Midbrain (tissue), 1 donor: ENCODE measurements around the gene FAM9B.
"Not testable (repeated sequence)": the region's sequence is repeated elsewhere in the genome, so short reads cannot be mapped to it uniquely, and the experiment has no call there.

Experiments used
- DNase-seq: peaks from one replicate; lab custom pipeline; 2025; lab: John Stamatoyannopoulos, UW

The FAM9B gene

GRCh38 chrX:9033989-9034388, at the start of gene FAM9B:
Gene FAM9B, minus strand, starts transcription at chrX:9034127. Its CDS starts 1,141 bp downstream, at chrX:9032986.
- no peak for DNase-seq

- DNase-seq, result no peak
Observed at GRCh38 chrX:9081271-9081670, 47.3 kb upstream of the FAM9B start.

- DNase-seq, result no peak
Observed at GRCh38 chrX:9074326-9074725, 40.4 kb upstream of the FAM9B start.

GRCh38 chrX:9072281-9072680, 38.4 kb upstream of the FAM9B start:
- DNase-seq, result no peak

- no peak for DNase-seq
Observed at GRCh38 chrX:9071031-9071650, 37.2 kb upstream of the FAM9B start.

- no peak for DNase-seq
Observed at GRCh38 chrX:9069573-9069972, 35.6 kb upstream of the FAM9B start.

- no peak for DNase-seq
Observed at GRCh38 chrX:9064694-9065093, 30.8 kb upstream of the FAM9B start.

GRCh38 chrX:9062641-9063040, 28.7 kb upstream of the FAM9B start:
- no peak for DNase-seq

GRCh38 chrX:9055354-9055753, 21.4 kb upstream of the FAM9B start:
- no peak for DNase-seq

GRCh38 chrX:9052081-9052480, 18.2 kb upstream of the FAM9B start:
- no peak for DNase-seq

GRCh38 chrX:9050331-9050730, 16.4 kb upstream of the FAM9B start:
- DNase-seq, result no peak

- DNase-seq, result no peak
Observed at GRCh38 chrX:9048801-9049200, 14.9 kb upstream of the FAM9B start.

- DNase-seq, result no peak
Observed at GRCh38 chrX:9038244-9038643, 4.3 kb upstream of the FAM9B start.

GRCh38 chrX:9037296-9037695, 3.4 kb upstream of the FAM9B start:
- no peak for DNase-seq

- no peak for DNase-seq
Observed at GRCh38 chrX:9033586-9033985, 341 bp downstream of the FAM9B start.

GRCh38 chrX:9033179-9033578, 748 bp downstream of the FAM9B start:
- no peak for DNase-seq

GRCh38 chrX:9023293-9023692, 10.6 kb downstream of the FAM9B start:
- no peak for DNase-seq

- DNase-seq, result no peak
Observed at GRCh38 chrX:9019151-9019550, 14.8 kb downstream of the FAM9B start.

GRCh38 chrX:9018332-9018731, 15.6 kb downstream of the FAM9B start:
- not testable (repeated sequence) for DNase-seq

GRCh38 chrX:9003041-9003440, 30.9 kb downstream of the FAM9B start:
- no peak for DNase-seq

GRCh38 chrX:8988446-8988845, 45.5 kb downstream of the FAM9B start:
- DNase-seq, result no peak

- DNase-seq, result no peak
Observed at GRCh38 chrX:8987672-8988250, 46.2 kb downstream of the FAM9B start.

- DNase-seq, result no peak
Observed at GRCh38 chrX:8984231-8984630, 49.7 kb downstream of the FAM9B start.

- DNase-seq, result no peak
Observed at GRCh38 chrX:8981723-8982122, 52.2 kb downstream of the FAM9B start.
